MM.1S (cell line): ENCODE data around the gene MINDY4.

Experiments used
- EZH2 ChIP-seq: fragments of 300-600 bp; sonication (generic); optimal IDR thresholded peaks from 2 replicates; pipeline ENCODE3; 2017; ENCODE audit warnings: low read depth, mild to moderate bottlenecking, antibody characterized with exemption, low read length, mixed read lengths
- EZH2phosphoT487 ChIP-seq: fragments of 300-600 bp; sonication (generic); IDR thresholded peaks from 2 replicates; pipeline ENCODE4 v1.6.1; 2018; ENCODE audit warnings: antibody characterized with exemption, low read length
- TF ChIP-seq, protein P1 (sequence below): fragments of 300-600 bp; sonication (generic); IDR thresholded peaks from 2 replicates; pipeline ENCODE4 v1.5.1; 2016; ENCODE audit warnings: antibody characterized with exemption, low read length, mixed read lengths

DNA sequence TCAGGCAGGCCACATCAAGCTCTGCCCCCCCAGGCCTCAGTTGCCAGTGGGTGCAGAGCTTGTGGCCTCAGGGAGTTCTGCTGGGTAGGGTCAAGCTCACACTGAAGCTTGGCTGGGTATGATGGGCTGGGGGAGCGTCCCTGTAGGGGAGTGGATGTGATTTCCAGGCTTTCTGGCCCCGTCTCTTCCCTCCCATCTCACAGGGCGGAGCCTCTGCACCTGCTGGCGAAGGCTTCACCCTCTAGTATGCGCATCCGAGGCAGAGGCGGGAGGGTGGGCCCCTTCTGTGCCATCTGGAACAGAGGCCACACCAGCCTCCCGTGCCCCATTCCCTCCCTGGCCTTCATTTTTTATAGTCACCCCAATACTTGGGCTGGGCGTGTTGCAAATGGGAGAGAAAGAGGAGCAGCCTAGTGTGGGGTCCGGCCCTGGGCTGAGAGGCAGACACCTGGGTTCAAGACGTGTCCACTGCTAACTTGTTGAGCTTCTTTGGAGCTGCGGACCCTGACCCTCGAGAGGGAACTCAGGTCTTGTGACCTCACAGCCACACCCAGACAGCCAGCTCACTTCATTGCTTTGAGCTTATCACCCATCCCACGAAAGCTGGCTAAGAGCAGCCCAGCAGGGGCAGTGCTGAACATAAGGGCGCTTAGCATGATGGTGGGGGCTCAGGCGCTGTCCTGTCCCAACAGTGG is 142.8 kb downstream of the MINDY4 start:
- TF ChIP-seq, protein P1, sequence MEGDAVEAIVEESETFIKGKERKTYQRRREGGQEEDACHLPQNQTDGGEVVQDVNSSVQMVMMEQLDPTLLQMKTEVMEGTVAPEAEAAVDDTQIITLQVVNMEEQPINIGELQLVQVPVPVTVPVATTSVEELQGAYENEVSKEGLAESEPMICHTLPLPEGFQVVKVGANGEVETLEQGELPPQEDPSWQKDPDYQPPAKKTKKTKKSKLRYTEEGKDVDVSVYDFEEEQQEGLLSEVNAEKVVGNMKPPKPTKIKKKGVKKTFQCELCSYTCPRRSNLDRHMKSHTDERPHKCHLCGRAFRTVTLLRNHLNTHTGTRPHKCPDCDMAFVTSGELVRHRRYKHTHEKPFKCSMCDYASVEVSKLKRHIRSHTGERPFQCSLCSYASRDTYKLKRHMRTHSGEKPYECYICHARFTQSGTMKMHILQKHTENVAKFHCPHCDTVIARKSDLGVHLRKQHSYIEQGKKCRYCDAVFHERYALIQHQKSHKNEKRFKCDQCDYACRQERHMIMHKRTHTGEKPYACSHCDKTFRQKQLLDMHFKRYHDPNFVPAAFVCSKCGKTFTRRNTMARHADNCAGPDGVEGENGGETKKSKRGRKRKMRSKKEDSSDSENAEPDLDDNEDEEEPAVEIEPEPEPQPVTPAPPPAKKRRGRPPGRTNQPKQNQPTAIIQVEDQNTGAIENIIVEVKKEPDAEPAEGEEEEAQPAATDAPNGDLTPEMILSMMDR: no peak
- TF ChIP-seq EZH2 (no peak), EZH2phosphoT487 (no peak)
